GM12801 (cell line): Measurements from ENCODE around the gene RBM5.

Source experiments
- CTCF ChIP-seq: IDR thresholded peaks from one replicate; pipeline ENCODE4 v1.5.1; 2011; ENCODE audit warnings: control low read depth; ENCODE audit not compliant: insufficient read length; ENCODE audit errors: extremely low read depth

The RBM5 gene

GRCh38 chr3:50157827-50158529 is 69.3 kb downstream of the RBM5 start:
- no peak for TF ChIP-seq CTCF

- no peak for TF ChIP-seq CTCF
Observed at GRCh38 chr3:50158530-50159146, 69.9 kb downstream of the RBM5 start.

- TF ChIP-seq CTCF, result no peak
Observed at GRCh38 chr3:50160561-50160983, 71.9 kb downstream of the RBM5 start.

- no peak for TF ChIP-seq CTCF
Observed at GRCh38 chr3:50161320-50161719, 72.6 kb downstream of the RBM5 start.

- no peak for TF ChIP-seq CTCF
Observed at GRCh38 chr3:50162034-50162883, 73.5 kb downstream of the RBM5 start.

GRCh38 chr3:50163572-50164455 is 75.1 kb downstream of the RBM5 start:
- no peak for TF ChIP-seq CTCF
